T1000 (cell line): Measurements from ENCODE around the gene NACA.
"Not testable (repeated sequence)": the region's sequence is repeated elsewhere in the genome, so short reads cannot be mapped to it uniquely, and the experiment has no call there.

Source experiments
- DNase-seq: peaks from one replicate; lab custom pipeline; 2025; ENCODE audit warnings: mixed read lengths; lab: John Stamatoyannopoulos, UW

NACA gene

GRCh38 chr12:56723889-56724700, 1.0 kb downstream of the NACA start:
- DNase-seq = peak; percentile 73

DNA sequence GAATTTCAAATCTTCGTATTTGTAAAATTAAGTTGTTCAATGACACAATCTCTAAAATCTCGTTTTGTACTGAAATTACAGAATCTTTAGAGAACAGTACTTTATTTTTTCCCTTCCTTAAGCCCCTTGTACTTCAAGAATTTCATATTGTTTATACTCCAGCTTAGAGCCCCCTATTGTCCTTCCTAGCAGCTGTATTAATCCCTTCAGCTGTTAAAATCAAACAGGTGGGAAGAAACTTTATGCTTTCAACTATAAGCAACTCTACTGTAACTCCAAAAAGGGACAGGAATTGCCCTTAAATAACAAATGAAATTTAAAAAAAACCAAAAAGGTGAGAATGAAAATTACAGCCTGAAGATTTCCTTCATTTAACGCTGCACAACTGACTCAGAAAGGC, 1.7 kb downstream of the NACA start:
- no peak for DNase-seq

DNA sequence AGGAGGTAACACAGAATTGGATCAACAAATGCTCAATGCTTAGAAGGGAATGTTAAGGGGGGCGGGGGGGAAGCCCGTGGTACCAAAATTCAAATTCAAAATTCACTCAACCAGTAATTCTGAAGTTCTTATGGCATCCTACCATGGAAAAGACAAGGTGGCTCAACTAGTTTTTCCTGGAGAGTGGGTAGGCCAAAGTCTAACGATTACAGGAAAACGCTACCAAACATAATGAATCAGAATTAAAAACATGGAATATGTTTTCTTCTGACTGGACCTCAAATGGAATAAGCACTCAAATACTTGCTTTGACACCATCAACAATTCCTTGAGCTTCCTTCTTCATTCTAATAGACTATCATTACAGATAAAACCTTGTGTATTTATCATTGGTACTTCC, 2.3 kb downstream of the NACA start:
- no peak for DNase-seq

- DNase-seq = no peak
Measured at GRCh38 chr12:56721721-56722120, 3.4 kb downstream of the NACA start.

DNA sequence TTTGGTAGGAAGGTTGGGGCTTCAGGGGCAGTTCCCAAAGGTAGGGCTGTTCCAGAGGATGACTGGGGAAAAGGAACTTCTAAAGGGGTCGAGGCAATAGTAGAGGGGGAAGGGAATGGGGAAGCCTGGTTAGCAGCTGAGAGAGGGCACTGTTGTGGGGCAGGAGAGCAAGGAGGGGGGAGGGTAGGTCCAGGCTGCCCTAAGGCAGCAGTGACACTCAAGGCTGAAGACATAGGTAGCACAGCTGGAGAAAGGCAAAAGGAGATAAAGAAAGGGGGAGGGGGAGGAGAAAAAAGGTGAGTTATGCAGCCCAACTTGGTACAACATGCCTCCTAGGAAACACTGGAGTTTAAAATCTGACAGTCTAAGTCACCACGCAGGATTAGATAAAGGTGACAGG, 3.9 kb downstream of the NACA start:
- DNase-seq = no peak

DNA sequence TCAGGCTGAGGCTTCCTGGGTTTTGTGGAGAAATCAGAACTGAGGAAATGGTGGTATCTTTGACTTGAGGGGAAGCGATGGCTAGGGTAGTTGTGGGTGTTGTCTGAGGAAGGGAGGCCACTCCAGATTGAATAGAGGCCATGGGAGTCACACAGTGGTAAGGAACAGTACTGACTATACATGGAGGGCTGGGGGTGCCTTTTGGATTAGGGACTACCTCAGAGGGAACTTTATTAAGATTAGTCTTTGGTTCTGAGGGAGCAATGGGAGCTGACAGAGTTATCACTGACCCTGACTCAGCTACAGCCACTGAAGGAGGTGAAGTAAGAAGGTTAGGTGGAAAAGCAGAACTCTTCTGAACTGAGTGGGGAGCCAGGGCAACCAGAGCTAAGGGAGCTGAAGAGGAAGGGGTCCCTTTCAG, 4.4 kb downstream of the NACA start:
- DNase-seq = no peak

- DNase-seq = peak; percentile 52
Measured at GRCh38 chr12:56719056-56719455, 6.0 kb downstream of the NACA start.

GRCh38 chr12:56718636-56719035, 6.5 kb downstream of the NACA start:
- DNase-seq = no peak

GRCh38 chr12:56718149-56718548, 7.0 kb downstream of the NACA start:
- DNase-seq = no peak

DNA sequence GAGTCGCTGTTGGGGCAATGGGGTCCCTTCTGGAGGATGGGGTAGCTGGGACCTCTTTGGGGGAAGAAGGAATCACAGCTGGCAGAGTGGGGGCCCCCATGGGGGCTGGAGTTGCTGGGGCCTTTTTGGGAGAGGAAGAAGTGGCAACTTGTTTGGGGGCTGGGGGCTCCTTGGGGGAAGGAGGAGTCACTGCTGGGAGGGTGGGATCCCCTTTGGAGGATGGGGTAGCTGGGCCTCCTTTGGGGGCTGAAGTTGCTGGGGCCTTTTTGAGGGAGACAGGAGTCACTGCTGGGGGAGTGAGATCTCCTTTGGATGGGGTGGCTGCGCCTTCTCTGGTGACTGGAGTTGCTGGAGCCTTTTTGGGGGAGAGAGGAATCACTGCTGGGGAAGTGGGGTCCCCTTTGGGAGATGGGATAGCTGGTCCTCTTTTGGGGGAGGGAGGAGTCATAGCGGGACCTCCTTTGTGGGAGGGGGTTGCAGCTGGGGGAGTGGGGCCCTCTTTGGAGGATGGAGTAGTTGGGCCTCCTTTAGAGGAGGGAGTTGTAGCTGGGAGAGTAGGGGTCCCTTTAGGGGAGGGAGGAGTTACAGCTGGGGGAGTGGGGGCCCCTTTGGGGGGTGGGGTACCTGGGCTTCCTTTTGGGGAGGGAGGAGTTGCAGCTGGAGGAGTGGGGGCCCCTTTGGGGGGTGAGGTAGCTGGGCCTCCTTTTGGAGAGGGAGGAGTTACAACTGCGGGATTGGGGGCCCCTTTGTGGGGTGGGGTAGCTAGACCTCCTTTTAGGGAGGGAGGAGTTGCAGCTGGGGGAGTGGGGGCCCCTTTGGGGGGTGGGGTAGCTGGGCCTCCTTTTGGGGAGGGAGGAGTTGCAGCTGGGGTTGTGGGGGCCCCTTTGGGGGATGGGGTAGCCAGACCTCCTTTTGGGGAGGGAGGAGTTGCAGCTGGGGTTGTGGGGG, 7.9 kb downstream of the NACA start:
- DNase-seq = no peak

DNA sequence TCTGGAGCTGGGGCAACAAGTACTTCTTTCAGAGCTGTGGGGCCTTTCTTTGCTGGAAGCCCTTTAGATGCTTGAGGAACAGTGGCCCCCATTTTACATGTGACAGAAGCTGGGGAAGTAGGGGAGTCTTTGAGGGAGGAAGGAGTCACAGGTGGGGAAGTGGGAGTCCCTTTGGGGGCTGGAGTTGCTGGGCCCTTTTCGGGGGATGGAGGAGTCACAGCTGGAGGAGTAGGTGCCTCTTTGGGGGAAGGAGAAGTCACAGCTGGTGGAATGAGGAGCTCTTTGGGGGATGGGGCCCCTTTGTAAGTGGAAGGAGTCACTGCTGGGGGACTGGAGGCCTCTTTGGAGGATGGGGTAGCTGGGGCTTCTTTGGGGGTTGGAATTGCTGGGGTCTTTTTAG, 8.6 kb downstream of the NACA start:
- DNase-seq = no peak

- no peak for DNase-seq
Measured at GRCh38 chr12:56715798-56716197, 9.3 kb downstream of the NACA start.

GRCh38 chr12:56714431-56714929, 10.6 kb downstream of the NACA start:
- DNase-seq = no peak

DNA sequence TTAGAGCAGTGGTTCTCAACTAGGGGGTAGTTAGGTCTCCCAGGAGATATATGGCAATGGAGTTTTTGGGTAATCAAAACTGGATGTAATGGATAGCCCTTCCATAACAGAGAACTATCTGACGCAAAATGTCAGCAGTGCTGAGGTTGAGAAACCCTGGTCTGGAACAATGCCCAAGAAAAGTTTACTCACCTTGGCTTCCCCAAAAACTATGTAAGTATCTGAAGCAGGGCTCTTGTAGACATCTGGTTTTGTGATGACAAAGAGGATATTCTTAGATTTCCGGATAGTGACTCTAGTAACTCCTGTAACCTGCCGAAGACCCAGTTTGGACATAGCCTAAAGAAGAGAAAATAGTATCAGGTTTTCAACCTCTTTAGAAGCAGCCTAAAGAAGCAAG, 11.8 kb downstream of the NACA start:
- DNase-seq = no peak

- DNase-seq = peak; percentile 52
Measured at GRCh38 chr12:56709759-56710376, 15.2 kb downstream of the NACA start.

GRCh38 chr12:56704522-56704921, 20.6 kb downstream of the NACA start:
- not testable (repeated sequence) for DNase-seq

GRCh38 chr12:56699020-56699661, 26.0 kb downstream of the NACA start:
- peak; percentile 33 for DNase-seq

GRCh38 chr12:56695327-56696101, 29.6 kb downstream of the NACA start:
- no peak for DNase-seq

DNA sequence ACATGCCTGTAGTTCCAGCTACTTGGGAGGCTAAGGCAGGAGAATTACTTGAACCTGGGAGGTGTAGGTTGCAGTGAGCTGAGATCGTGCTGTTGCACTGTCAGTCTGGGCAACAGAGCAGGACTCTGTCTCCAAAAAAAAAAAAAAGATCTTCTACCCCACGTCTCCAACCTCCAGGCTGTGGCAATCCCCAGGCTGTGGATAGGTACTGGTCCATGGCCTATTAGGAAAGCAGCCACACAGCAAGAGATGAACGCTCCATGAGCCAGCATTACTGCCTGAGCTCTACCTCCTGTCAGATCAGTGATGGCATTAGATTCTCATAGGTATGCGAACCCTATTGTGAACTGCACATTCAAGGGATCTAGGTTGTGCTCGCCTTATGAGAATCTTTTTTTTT, 30.9 kb downstream of the NACA start:
- DNase-seq = no peak

- no peak for DNase-seq
Measured at GRCh38 chr12:56688846-56689109, 36.3 kb downstream of the NACA start.

DNA sequence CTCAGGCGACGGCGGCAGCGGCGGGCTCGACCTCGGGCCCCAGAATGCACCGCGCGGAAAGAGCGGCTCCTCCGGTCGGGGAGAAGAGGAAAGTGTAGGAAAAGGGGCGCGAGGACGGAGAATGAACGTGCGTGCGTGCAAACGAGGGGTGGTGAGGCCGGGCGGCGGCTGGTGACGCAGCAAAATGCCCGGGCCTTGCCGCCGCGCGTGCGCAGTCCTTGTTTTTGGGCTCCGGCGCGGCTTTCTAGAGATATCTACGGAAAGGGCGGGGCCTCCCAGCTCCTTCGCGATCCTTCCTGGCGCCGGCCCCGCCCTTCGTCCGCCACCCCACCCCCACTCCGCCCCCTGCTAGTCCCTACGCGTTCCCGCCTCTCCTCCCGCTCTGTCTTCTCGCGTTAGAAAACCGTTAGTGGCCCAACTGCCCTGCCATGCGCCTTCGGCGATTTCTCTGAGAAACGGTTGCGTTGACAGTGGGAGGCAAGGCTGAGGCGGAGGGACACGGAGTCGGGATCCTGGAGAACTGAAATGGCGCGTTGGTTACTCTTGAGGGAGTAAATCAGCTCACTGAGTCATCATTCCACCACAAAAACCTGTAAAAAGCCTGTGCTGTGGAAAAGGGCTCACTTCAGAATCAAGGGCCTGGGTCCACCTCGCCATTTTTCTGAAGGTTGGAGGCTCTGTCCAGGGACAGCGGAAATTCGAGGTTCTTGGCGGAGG, 36.8 kb downstream of the NACA start, which contains the start of gene PTGES3:
PTGES3 (minus strand) TSS at position 156 of the 717 bp plus-strand sequence. CDS start 285 bp downstream, outside the sequence.
- DNase-seq = peak; percentile 99
